Activated T-cell treated with anti-CD3 and anti-CD28 coated beads for 4 hours (primary cell): ENCODE data around the gene ESYT3.
"Not testable (repeated sequence)": the region's sequence is repeated elsewhere in the genome, so short reads cannot be mapped to it uniquely, and the experiment has no call there.

Experiments
- DNase-seq: peaks from one replicate; pipeline ENCODE4 v3.0.0-alpha.2; 2020

The ESYT3 gene

DNA sequence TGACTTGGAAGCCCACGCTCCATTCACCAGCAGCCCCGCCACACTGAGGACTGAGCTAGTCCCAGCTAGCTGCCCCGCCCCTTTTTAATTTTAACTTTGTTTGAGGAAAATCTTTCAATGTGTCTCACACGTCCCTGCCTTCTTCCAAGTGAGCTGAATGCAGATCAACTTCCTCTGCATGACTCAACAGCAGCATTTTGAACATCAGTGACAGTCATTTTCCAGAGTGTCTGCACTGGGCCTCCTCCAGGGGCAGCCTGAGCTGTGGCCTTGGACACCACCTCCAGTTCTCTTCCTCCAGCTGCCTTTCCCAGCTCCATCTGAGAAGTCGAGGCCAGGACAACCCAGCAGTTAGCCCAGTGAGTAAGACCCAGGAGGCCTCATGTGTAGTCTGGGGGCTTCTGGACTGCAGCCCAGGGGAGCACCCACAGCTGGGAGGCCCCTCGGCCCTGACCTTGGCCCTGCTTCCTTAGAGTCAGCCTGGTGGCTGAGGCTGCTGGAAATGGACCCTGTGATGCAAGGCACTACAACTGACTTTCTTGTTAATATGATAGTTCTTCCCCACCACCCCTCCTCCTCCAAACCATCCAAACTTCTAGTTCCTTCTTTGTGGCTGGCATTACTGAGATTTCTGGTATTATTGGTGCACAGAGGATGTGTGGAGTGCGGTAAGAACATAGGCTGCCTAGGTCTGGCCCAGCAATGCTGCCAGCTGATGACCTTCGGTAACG is 21.4 kb upstream of the ESYT3 start:
- no peak for DNase-seq

DNA sequence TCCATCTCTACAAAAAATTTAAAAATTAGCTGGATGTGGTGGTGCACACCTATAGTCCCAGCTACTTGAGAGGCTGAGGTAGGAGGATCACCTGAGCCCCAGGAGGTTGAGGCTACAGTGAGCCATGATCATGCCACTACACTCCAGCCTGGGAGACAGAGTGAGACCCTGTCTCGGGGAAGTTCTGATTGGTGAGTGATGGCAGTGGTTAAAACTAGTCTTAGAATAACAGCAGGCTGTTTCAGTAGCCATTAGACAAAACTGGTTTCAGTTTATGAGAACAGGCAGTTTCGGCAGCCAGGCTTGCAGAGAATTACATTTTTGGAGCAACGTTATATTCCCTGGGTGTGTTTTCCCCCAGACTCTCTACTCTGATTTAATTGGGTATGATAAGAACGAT is 18.2 kb upstream of the ESYT3 start:
- DNase-seq: not testable (repeated sequence)

DNA sequence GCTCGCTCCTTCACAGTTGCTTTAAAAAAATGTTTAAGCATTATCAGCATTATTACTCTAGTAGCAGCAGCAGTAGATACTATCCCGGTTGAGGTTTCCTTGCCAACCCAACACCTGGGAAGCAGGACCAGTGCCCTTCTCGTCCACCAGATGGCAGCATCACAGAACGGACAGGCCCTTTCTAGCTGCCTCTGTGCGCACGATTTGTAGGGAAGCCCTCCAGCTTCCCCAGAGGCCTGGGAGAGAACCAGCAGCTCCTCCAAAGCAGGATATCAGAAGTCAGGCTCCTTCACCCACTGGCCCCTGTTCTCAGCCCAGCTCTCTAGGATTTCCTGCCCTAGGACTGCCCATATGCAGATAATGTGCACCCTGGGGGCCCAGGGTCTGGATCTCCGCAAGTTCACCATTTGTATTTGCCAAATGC is 16.8 kb upstream of the ESYT3 start:
- peak; percentile 53 for DNase-seq

DNA sequence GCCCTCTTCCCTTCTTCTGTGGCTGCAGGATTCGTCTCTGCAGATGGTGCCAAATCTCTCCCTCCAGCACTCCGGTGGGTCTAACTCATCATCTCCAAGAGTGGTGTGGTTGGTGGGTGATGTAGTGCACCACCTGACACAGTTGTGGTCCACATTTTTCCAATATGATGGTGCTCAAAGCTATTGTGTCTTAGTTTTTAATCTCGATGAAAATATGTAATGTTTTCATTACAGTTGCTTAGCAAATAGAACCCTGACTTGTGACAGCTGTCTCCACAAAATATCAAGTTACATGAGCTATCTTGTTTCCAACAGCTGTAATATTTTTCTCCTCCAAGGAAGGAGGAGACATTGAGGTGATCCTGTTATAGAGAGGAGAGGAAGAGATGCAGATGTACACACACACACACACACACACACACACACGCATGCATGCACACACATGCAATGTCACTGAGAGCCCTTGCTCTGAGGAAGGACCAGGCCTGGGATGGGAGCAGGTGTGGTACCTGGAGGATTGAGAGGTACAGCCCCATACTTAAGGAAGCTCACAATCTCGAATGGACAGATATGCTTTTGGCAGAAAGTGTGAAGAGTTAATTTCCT is 15.7 kb upstream of the ESYT3 start:
- DNase-seq: no peak

DNA sequence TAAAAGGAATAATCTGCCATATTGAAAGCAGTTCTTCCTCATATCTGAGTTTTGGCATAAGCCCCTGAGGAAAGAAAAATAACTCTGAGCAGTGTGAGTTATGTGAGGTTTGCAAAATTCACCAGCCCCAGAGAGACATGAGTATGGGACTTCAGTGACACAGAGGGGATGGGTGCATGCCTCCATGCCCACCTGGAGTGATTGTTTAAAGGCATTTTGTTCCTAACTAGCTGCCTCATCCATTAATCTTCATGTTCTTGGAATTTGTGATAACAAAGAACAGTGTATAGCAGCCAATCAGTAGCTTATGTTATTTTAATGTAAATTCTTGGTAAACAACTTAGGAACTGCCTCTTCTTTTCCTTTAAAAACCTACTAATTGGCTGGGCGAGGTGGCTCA is 11.1 kb upstream of the ESYT3 start:
- DNase-seq: no peak

DNA sequence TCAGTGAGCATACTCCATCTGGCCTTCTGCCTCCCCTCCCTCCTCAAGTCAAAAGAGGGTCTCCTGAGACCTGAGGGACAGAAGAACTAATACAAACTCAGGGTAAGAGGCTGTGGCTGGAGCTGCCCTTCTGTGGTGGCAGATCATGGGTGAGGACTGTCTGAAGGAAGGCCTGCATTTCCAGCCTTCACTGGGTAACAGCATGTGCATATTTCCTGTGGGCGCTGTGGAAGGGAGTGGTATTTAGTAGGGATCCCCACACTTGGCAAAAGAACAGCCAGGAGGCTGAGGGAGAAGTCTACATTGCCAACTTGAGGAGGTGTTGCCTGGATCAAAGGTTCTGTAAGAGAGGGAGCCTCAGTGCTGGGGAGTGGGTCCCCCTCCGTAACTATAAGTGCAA is 10.1 kb upstream of the ESYT3 start:
- no peak for DNase-seq

DNA sequence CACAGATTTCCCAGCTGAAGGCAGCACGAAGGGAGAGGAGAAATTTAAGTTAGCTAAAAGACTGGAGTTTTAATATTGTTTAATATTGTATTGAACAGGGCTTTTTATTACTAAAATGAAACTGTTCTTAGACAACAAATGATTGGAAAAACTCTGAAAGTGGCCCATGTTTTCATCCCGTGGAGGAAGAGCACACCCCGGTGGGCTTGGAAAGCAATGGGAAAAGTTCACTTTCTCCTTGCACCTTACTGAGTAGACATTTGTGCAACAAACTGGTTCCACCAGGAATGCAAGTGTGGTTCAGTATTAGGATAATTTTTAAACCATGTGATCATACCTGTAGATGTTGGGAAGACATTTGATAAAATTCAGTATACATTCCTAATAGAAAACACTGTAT is 8.2 kb upstream of the ESYT3 start:
- no peak for DNase-seq

DNA sequence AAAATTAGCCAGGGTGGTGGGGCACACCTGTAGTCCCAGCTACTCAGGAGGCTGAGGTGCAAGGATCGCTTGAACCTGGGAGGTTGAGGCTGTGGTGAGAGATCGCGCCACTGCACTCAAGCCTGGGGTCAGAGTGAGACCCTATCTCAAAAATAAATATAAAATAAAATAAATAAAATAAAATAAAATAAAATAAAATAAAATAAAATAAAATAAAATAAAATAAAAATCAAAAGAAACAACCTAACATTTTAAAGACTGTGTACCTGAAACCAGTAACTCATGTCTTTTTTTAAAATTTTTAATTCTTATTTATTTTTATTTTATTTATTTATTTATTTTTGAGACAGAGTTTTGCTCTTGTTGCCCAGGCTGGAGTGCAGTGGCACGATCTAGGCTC is 7.7 kb upstream of the ESYT3 start:
- not testable (repeated sequence) for DNase-seq

DNA sequence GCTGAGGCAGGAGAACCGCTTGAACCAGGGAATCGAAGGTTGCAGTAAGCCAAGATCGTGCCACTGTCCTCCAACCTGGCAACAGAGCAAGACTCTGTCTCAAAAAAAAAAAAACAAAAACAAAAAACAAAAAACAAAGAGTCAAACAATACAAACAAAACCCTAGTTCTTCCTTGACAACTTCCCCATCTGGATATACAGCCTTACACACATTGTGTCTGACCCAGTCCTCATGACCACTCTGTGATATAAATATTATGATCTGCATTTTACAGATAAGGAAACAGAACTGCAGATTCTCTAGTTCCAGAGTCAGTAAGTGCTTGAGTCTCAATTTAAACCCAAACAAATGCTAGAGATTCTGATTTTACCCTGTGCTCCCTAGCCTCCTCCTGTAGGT is 4.8 kb upstream of the ESYT3 start:
- DNase-seq: no peak

DNA sequence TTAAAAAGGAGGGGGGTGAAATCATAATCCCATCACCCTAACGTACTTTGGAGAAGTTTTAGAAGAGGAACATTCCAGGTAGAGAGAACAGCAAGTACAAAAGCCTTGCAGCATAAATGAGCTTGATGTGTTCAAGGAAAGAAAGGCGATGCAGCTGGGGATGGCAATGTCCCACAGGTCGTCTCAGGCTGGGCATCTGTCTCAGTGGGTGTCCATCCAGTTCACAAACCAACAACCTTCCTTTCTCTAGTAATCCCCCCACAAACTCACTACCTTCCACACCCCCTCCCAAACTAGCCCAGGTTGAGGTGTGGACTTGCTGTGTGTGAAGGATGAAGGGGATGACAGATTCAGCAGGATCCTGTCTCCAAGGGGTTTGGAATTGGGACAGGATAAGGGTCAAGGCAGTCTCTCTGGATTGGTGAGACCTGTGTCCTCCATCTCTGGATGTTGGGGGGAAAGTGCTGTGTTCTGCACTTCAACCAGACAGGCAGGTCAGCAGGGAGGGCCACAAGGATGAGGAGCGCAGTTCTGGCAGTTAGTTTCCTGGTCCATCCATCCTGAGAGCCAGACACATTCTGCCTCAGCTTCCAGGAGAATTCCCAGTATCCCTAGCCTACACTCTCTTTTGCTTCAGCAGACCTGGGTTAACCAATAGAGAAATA is 1.7 kb upstream of the ESYT3 start:
- no peak for DNase-seq

DNA sequence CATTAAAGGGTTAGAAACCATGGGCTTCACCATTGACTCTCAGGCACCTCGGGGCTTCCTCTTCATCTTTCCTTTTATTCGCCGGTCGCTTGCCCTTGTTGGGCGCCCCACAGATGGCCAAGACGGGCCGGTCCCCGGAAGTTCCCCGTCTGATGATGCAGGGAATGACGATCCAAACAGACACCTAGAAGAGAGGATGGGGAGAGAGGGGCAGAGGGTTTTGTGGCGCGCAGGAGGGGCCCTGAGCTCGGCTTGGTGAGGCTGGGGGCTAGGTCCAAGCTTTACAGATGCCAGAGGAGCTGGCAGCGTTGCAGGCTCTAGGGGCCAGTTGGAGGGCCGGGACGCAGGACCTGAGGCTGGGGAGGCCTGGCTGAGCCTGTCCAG is 532 bp upstream of the ESYT3 start:
- DNase-seq: no peak

DNA sequence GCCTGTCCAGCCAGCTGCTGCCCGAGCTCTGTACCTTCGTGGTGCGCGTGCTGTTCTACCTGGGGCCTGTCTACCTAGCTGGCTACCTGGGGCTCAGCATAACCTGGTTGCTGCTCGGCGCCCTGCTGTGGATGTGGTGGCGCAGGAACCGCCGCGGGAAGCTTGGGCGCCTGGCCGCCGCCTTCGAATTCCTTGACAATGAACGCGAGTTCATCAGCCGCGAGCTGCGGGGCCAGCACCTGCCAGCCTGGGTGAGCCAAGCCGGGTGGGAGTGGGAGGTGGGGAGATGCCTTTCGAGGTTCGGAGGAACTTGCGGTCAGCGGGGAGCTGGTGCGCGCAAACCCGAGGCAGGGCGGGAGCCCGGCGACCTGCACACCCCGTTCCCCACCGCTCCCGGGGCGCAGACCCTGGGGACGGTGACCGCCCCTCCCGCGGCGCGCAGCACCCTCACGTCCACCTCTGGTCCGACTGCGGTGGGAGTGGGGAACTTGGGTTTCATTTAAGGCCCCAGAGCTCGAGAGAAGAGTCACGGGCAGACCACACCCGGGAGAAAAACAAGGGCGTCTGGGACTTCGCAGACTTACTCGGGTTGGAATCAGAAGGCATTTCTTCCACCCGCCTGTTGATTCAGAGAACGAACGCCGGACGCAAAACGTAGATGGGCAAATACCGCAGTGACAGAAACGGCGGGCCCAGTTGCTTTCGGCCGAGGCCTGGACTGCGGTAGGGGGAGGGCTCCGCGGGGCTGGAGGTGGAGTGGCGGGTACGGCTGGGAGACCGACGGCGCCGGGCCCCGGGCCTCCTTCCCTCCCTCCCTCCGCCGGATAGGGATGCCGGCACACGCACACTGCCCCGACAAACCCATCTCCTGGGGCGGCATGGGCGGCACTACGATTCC is 708 bp downstream of the ESYT3 start:
- DNase-seq: no peak

DNA sequence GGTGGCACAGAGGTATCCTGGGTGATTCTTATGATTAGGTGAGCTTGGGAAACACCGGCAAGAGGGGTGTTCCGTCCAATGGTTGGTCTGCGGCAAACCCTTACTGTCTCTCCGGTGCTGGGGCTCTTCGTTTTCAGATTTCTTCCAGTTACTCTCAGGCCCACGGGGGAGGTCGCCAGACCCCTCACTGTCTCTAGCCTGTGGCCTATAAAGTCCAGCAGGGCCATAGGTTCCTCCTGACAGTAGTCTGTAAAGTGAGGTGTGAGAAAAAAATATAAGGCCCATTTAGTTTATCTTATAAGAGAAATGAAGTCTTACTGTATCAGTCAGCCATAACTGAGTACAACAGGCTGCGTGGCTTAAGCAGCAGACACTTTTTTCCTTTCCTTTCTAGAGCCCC is 1.4 kb downstream of the ESYT3 start:
- no peak for DNase-seq

DNA sequence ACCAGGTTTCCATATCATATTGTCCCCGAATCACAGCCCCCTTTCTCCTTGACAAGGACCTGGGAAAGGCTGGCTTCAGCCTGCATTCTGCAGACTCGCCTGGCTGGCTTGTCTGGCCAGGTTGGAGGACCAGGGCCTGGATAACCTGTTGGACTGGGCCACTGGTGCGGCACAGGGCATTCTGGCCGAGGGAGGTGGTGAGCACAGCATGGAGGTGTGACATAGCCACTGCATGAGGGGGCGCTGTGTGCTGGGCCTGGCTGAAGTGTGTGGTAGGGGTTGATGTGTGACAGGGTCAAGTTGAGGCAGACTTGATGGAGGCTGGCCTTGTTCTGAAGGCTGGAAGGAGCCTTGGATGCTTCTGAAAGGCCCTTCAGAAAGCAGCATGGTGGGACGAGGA is 2.9 kb downstream of the ESYT3 start:
- DNase-seq: no peak

DNA sequence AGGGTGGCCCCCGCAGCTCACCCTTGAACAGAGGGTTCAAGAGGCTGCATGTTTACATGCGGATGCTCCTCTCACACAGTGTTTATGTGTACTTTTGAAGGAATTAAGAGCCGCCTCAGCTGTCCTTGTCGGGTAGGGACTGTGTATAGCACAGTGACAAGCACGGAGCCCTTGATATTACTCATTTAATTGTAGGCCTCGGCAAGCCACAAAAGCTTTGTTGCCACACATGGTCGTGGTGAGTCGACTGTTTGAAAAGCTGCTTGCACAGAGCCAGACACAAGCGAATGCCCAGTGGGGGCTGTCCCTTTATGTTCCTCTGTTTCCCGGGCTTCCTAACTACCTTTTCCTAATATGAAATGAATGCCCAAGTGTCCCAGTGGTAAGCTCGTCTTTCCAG is 4.5 kb downstream of the ESYT3 start:
- DNase-seq: no peak

DNA sequence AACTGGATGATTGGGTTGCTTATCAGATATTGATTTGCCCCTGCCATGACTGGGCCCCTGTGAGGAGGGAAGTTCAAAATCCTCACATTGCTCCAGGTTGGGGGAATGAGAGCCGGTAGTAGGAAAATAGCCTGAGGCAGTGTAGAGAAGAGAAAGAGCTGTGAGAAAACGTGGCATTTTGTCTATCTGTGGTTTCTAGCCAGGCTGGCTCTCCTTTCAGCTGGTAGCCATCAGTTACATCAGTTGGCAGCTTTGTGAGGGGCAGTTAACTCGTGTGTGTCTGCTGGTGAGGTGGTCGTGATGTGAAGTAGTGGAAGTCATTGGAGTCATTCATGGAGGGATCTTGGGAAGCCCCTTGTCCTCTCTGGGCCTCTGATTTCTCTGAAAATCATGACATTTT is 5.2 kb downstream of the ESYT3 start:
- DNase-seq: no peak

DNA sequence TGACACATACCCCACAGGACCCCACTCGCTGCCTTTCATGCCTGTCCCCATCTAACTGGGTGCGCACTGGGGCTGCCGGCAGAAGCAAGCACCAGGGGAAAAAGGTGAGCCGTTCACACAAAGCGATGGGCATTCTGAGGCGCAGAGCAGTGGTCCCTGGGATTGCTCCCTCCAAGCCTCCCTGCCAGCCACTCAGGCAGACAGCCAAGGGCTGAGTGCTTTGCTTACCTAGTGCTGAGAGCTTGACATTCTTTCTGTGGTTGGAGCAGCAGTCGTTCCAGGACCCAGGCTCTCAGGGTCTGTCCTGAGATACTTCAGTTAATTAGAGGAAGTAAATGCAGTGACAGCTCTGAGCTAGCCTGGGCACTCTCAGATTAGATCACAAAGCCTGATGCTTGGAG is 5.7 kb downstream of the ESYT3 start:
- no peak for DNase-seq

DNA sequence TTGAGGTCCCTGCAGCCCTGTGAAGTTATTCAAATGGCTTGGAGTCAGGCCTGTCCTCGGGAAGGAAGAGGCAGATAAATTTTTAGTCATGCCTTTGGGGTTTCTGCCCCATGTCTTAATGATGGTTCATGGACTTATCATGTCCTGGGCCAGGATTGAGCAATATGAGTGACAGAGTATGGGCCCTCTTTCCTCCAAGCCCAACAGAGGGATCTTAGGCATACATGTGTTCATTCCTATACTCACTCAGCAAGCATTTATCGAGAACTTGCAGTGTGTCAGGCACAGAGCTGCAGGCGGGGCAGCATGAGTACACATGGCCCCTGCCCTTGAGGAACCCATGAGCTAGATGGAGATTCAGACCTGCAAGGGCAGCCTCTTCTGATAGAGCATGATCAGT is 6.2 kb downstream of the ESYT3 start:
- no peak for DNase-seq

DNA sequence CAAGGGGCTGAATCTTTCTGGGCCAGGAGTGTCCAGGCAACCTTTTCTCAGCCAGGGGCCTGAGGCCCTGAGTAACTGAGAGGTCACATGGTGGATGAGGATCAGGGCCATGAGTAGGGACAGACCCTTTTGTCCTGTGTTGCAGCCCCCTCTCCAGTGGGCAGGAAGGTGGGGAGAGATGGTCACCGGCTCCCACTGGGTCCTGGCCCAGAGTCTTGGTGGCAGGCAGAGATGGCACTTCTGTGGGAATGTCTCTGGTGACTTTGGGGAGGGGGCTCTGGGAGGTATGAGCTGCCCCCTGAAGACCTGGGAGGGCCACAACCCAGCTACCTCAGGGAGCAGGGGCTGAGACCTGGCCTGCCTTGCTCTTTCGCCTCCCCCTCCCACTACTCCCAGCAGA is 6.8 kb downstream of the ESYT3 start:
- DNase-seq: no peak

DNA sequence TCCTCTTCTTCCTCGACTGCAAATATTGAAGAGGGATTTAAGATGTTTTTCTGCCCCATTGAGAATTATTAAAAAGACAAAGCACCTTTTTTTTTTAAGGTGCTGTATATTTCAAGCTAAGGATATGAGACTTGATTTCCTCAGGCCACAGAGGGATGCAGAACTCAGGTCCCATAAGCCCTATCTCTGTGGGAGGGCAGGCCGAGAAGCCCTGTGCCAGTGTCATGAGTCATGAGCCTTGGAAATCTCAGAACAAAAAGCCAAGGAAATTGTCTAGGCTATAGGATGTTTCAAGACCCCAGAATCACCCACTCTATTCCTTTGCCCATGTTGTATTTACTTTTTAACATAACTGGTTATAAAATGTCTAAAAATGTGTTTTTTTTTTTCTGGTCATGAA is 7.3 kb downstream of the ESYT3 start:
- no peak for DNase-seq

DNA sequence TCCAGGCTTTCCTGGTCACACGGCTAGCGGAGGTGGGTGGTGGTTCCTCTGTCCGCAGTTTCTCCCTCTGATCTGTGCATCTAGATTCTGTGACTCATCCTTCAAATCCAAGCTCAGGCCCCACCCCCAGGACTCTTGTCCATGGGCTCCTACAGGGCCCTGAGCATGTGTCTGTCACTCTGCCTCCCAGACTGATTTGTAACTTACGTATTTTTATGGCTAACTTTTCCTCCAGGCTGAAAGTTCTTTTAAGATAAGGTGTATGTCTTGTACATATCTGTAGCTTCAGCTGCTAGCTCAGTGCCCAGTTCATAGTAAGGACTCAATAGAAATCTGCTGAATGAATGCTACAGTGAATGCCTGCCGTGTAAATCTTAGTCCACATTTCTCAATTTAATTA is 8.0 kb downstream of the ESYT3 start:
- no peak for DNase-seq

DNA sequence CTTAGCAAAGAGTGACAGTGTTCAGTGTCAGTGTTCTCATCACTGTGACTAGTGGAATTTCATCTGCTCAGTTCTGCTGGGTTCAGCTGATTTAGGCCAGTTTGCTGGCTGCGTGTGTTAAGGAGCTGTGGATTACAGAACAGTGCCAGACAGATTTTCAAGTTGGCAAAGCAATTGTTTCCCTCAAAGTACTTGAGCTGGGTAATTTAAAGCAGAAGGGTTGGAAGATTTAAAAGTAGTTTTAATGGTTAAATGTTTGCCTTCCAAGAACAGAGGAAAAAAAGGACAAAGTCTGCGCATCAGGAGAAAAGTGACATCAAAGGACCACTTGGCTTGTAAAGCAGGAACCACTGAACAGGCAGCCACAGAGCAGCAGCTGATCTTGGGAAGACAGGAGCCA is 8.7 kb downstream of the ESYT3 start:
- no peak for DNase-seq
